ENCODE data around the gene ACOT7. TPM values are rescaled to one million over a fixed set of nuclear protein-coding genes. Genes with fewer than 3 reads are reported as not detected.

Gene ACOT7
- total and polyA plus RNA-seq, 2 experiments from 2014 or later, result 20.3 to 39.9 TPM

DNA sequence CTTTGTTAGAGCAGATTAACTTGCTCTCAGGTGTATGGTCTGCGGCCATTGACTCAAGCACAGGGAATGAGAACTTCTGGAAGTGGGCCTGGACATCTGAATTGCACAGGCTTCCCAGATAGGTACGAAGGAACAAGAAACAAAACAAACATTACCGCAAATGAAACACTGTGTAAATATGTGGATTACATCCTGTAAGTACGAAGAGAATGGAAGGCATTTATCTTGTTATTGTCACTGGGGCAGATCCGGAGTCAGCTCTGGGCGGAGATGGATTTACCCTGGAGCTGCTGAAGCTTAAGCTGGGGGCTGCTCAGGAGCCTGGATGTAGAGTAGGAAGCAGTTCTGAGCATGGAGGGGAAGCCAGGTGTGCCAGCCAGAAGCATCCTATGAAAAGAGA is 19.3 kb upstream of the ACOT7 start:
- WGBS (ENCODE audit: low lambda C conversion rate, missing lambda C conversion rate), result 44% methylated on average over 6 of the region's 6 CpGs
- Histone ChIP-seq H3K9me2 (replicated peaks; ENCODE audit: insufficient read depth) (no peaks in the 10 kb centered on the region), H3K4me1 (ENCODE audit: insufficient read depth) (peaks cover 10% of the 10 kb centered on the region), H2AFZ (no peak overlapping the region), H3K4me3 (no peak overlapping the region), H3K4me2 (no peak overlapping the region), H3K27me3 (peaks cover 25% of the 10 kb centered on the region), H4K20me1 (ENCODE audit: insufficient read depth, poor library complexity, severe bottlenecking) (no peaks in the 10 kb centered on the region), H3K79me2 (no peaks in the 10 kb centered on the region), H3K9me3 (ENCODE audit: low read depth) (no peaks in the 10 kb centered on the region), H3K36me3 (replicated peaks; ENCODE audit: insufficient read depth, low read depth) (no peaks in the 10 kb centered on the region), H3K27ac (no peak overlapping the region)
- TF ChIP-seq EZH2phosphoT487 (IDR thresholded peaks at IDR 0.05; ENCODE audit: low read depth, severe bottlenecking, unreplicated experiment), result no peak
- TF ChIP-seq, protein P1, sequence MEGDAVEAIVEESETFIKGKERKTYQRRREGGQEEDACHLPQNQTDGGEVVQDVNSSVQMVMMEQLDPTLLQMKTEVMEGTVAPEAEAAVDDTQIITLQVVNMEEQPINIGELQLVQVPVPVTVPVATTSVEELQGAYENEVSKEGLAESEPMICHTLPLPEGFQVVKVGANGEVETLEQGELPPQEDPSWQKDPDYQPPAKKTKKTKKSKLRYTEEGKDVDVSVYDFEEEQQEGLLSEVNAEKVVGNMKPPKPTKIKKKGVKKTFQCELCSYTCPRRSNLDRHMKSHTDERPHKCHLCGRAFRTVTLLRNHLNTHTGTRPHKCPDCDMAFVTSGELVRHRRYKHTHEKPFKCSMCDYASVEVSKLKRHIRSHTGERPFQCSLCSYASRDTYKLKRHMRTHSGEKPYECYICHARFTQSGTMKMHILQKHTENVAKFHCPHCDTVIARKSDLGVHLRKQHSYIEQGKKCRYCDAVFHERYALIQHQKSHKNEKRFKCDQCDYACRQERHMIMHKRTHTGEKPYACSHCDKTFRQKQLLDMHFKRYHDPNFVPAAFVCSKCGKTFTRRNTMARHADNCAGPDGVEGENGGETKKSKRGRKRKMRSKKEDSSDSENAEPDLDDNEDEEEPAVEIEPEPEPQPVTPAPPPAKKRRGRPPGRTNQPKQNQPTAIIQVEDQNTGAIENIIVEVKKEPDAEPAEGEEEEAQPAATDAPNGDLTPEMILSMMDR (IDR thresholded peaks at IDR 0.05; ENCODE audit: poor library complexity), result no peak
- no peak for TF ChIP-seq EZH2 (IDR thresholded peaks at IDR 0.05; ENCODE audit: borderline replicate concordance)
- DNase-seq (ENCODE audit: low spot score), result no peak

DNA sequence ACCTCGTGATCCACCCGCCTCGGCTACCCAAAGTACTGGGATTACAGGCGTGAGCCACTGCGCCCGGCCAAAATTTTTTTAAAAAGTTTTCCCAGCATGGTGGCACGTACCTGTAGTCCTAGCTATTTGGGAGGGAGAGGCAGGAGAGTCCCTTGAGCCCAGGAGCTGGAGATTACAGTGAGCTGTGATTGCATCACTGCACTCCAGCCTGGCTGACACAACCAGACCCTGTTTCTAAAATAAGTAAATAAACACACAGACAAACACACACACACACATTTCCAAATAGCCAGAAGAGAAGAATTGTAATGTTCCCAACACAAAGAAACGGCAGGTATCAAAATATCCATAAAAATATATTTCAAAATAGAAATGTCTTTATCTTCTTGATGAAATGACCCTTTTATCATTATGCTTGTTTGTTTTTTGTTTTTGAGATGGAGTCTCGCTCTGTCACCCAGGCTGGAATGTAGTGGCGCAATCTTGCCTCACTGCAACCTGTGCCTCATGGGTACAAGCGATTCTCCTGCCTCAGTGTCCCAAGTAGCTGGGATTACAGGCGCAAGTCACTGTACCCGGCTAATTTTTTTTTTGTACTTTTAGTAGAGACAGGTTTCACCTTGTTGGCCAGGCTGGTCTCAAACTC is 16.8 kb upstream of the ACOT7 start:
- DNase-seq (ENCODE audit: low spot score), result no peak
- H3K27ac ChIP-seq, result no peak overlapping the region
- H3K36me3 ChIP-seq (replicated peaks; ENCODE audit: insufficient read depth, low read depth), result no peaks in the 10 kb centered on the region
- TF ChIP-seq, protein P1 (IDR thresholded peaks at IDR 0.05; ENCODE audit: poor library complexity), result no peak
- no peak for TF ChIP-seq EZH2 (IDR thresholded peaks at IDR 0.05; ENCODE audit: borderline replicate concordance)
- H3K4me1 ChIP-seq (ENCODE audit: insufficient read depth), result peaks cover 10% of the 10 kb centered on the region
- peaks cover 16% of the 10 kb centered on the region for H3K27me3 ChIP-seq
- H2AFZ ChIP-seq, result no peak overlapping the region
- no peak overlapping the region for H3K4me2 ChIP-seq
- no peaks in the 10 kb centered on the region for H3K9me3 ChIP-seq (ENCODE audit: low read depth)
- WGBS (ENCODE audit: low lambda C conversion rate, missing lambda C conversion rate), result 87% methylated on average over 13 of the region's 13 CpGs
- H3K9me2 ChIP-seq (replicated peaks; ENCODE audit: insufficient read depth), result no peaks in the 10 kb centered on the region
- no peak overlapping the region for H3K4me3 ChIP-seq
- no peaks in the 10 kb centered on the region for H3K79me2 ChIP-seq
- no peaks in the 10 kb centered on the region for H4K20me1 ChIP-seq (ENCODE audit: insufficient read depth, poor library complexity, severe bottlenecking)

DNA sequence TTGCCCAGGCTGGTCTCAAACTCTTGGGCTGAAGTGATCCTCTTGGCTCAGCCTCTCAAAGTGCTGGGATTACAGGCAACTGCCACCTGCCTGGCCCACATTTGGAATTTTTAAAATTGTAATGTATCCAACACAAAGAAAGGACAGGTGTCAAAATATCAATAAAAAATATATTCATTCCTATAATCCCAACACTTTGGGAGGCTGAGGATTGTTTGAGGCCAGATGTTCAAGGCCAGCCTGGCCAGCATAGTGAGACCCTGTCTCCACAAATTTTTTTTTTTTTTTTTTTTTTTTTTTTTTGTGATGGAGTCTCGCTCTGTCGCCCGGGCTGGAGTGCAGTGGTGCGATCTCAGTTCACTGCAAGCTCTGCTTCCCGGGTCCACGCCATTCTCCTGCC is 16.2 kb upstream of the ACOT7 start:
- 90% methylated on average over 6 of the region's 6 CpGs for WGBS (ENCODE audit: low lambda C conversion rate, missing lambda C conversion rate)
- no peak overlapping the region for H3K27ac ChIP-seq

More for the DNA sequence above, 16.2 kb upstream of the ACOT7 start:
- Histone ChIP-seq H2AFZ (no peak overlapping the region), H3K27me3 (peaks cover 16% of the 10 kb centered on the region), H4K20me1 (ENCODE audit: insufficient read depth, poor library complexity, severe bottlenecking) (no peaks in the 10 kb centered on the region), H3K79me2 (no peaks in the 10 kb centered on the region), H3K9me2 (replicated peaks; ENCODE audit: insufficient read depth) (no peaks in the 10 kb centered on the region), H3K9me3 (ENCODE audit: low read depth) (no peaks in the 10 kb centered on the region), H3K36me3 (replicated peaks; ENCODE audit: insufficient read depth, low read depth) (no peaks in the 10 kb centered on the region), H3K4me3 (no peak overlapping the region), H3K4me1 (ENCODE audit: insufficient read depth) (peaks cover 6% of the 10 kb centered on the region), H3K4me2 (no peak overlapping the region)
- no peak for DNase-seq (ENCODE audit: low spot score)
- TF ChIP-seq EZH2phosphoT487 (IDR thresholded peaks at IDR 0.05; ENCODE audit: low read depth, severe bottlenecking, unreplicated experiment) (no peak), EZH2 (IDR thresholded peaks at IDR 0.05; ENCODE audit: borderline replicate concordance) (no peak)
- TF ChIP-seq, protein P1 (IDR thresholded peaks at IDR 0.05; ENCODE audit: poor library complexity), result no peak
